ENCODE data around the gene LGALS7.

LGALS7 gene

GRCh38 chr19:38728752-38729541, 44.4 kb downstream of the LGALS7 start:
- Histone ChIP-seq H3K9ac (ENCODE audit: low read length) (no peak overlapping the region), H3K4me2 (ENCODE audit: low read length) (no peak overlapping the region), H3K36me3 (replicated peaks; ENCODE audit: low read depth, low read length) (peaks cover 54% of the 10 kb centered on the region)

DNA sequence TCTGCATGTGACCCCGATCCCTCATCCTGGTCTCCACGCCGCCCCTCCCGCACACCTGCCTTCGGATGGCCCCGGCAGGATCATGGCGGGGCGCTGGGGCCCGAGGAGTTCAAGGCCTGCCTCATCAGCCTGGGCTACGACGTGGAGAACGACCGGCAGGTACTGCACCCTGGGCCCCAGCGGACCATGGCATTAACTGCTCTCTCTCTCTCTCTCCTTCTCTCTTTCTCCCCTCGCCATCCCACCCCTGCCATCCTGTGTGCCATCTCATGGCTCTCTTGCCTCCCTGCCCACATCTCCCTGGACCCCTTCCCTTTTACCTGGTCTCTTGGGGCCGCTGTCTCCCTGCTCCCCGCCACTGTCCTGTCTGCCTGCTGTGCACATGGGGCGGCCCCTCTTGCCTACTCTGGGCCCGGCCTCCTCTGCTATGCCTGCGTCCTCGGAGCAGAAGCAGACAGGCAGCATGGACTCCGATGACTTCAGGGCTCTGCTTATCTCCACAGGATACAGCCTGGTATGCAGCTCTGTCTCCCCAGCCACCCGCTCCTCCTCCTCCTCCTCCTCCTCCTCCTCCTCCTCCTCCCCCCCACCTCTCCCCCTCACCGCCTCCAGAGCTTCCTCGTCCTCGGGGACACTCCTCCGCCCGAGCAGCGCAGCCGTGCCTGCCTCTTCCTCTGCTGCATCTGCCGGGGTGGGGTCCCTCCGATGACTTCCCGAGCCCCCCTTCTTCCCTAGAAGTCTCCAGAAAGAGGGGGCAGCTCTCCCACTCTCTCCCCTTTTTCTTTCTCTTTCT, 45.3 kb downstream of the LGALS7 start:
- Histone ChIP-seq H3K4me1 (ENCODE audit: low read length) (no peaks in the 10 kb centered on the region), H3K27ac (ENCODE audit: low read length) (no peak overlapping the region), H3K4me2 (ENCODE audit: low read length) (no peak overlapping the region), H3K27me3 (ENCODE audit: low read depth, low read length) (no peaks in the 10 kb centered on the region), H3K9ac (ENCODE audit: low read length) (no peak overlapping the region), H3K4me3 (ENCODE audit: low read length) (no peak overlapping the region), H3K9me3 (ENCODE audit: insufficient read depth, low read length) (no peaks in the 10 kb centered on the region), H2AFZ (ENCODE audit: low read depth, low read length) (no peak overlapping the region), H4K20me1 (ENCODE audit: insufficient read depth, low read length) (no peaks in the 10 kb centered on the region), H3K36me3 (replicated peaks; ENCODE audit: low read depth, low read length) (peaks cover 63% of the 10 kb centered on the region), H3K79me2 (ENCODE audit: low read length) (no peaks in the 10 kb centered on the region)
- TF ChIP-seq EZH2phosphoT487 (IDR thresholded peaks at IDR 0.05; ENCODE audit: low read depth), result no peak
- TF ChIP-seq, protein P1, sequence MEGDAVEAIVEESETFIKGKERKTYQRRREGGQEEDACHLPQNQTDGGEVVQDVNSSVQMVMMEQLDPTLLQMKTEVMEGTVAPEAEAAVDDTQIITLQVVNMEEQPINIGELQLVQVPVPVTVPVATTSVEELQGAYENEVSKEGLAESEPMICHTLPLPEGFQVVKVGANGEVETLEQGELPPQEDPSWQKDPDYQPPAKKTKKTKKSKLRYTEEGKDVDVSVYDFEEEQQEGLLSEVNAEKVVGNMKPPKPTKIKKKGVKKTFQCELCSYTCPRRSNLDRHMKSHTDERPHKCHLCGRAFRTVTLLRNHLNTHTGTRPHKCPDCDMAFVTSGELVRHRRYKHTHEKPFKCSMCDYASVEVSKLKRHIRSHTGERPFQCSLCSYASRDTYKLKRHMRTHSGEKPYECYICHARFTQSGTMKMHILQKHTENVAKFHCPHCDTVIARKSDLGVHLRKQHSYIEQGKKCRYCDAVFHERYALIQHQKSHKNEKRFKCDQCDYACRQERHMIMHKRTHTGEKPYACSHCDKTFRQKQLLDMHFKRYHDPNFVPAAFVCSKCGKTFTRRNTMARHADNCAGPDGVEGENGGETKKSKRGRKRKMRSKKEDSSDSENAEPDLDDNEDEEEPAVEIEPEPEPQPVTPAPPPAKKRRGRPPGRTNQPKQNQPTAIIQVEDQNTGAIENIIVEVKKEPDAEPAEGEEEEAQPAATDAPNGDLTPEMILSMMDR (IDR thresholded peaks at IDR 0.05; ENCODE audit: low read depth, low read length), result no peak

More at GRCh38 chr19:38728752-38729541, 44.4 kb downstream of the LGALS7 start:
- Histone ChIP-seq H3K4me1 (ENCODE audit: low read length) (peaks cover under 1% of the 10 kb centered on the region; the same call in 1 of the 2 replicates), H3K4me3 (ENCODE audit: low read length) (no peak overlapping the region), H3K79me2 (ENCODE audit: low read length) (no peaks in the 10 kb centered on the region), H4K20me1 (ENCODE audit: insufficient read depth, low read length) (no peaks in the 10 kb centered on the region), H3K9me3 (ENCODE audit: insufficient read depth, low read length) (no peaks in the 10 kb centered on the region), H3K27me3 (ENCODE audit: low read depth, low read length) (no peaks in the 10 kb centered on the region), H2AFZ (ENCODE audit: low read depth, low read length) (no peak overlapping the region), H3K27ac (ENCODE audit: low read length) (no peak overlapping the region)
- no peak for TF ChIP-seq EZH2phosphoT487 (IDR thresholded peaks at IDR 0.05; ENCODE audit: low read depth)
- TF ChIP-seq, protein P1 (IDR thresholded peaks at IDR 0.05; ENCODE audit: low read depth, low read length), result no peak

DNA sequence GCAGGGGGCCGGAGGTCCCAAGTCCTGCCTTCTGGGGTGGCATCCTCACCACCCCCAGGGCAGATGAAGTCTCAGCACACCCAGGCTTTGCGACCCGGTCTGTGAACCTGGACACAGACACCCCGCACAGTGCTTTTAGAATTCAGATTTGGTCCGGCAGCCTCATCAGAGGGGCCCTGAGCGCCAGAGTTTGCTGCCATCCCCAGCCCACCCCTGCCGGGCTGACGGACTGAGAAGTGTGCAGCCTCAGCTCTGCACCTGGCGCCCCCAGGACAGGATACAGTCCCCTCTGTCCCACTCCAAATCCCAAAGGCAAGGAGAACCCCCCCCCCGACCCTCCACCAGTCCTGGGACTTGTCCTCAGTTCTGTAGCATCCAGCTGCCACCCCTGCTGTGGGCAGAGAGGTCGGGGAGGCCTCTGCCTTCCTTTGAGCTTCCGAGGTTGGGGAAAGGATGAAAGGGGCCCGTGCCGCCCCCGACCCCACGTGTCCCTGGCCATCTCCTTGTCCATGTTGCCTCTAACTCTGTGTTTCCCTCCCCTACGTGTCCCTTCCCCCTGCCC, 45.9 kb downstream of the LGALS7 start:
- H3K4me2 ChIP-seq (ENCODE audit: low read length), result no peak overlapping the region
- H3K9me3 ChIP-seq (ENCODE audit: insufficient read depth, low read length), result no peaks in the 10 kb centered on the region
- TF ChIP-seq, protein P1 (IDR thresholded peaks at IDR 0.05; ENCODE audit: low read depth, low read length), result no peak
- TF ChIP-seq EZH2phosphoT487 (IDR thresholded peaks at IDR 0.05; ENCODE audit: low read depth), result no peak
- H3K9ac ChIP-seq (ENCODE audit: low read length), result no peak overlapping the region
- H3K36me3 ChIP-seq (replicated peaks; ENCODE audit: low read depth, low read length), result peaks cover 67% of the 10 kb centered on the region
- H2AFZ ChIP-seq (ENCODE audit: low read depth, low read length), result no peak overlapping the region
- H3K4me3 ChIP-seq (ENCODE audit: low read length), result no peak overlapping the region
- H3K27ac ChIP-seq (ENCODE audit: low read length), result no peak overlapping the region
- no peaks in the 10 kb centered on the region for H3K79me2 ChIP-seq (ENCODE audit: low read length)
- no peaks in the 10 kb centered on the region for H4K20me1 ChIP-seq (ENCODE audit: insufficient read depth, low read length)
- H3K4me1 ChIP-seq (ENCODE audit: low read length), result no peaks in the 10 kb centered on the region
- H3K27me3 ChIP-seq (ENCODE audit: low read depth, low read length), result no peaks in the 10 kb centered on the region

GRCh38 chr19:38726761-38727301, 46.5 kb downstream of the LGALS7 start:
- no peak overlapping the region for H3K27ac ChIP-seq (ENCODE audit: low read length)

More at GRCh38 chr19:38726761-38727301, 46.5 kb downstream of the LGALS7 start:
- Histone ChIP-seq H3K36me3 (replicated peaks; ENCODE audit: low read depth, low read length) (peaks cover 70% of the 10 kb centered on the region), H3K79me2 (ENCODE audit: low read length) (no peaks in the 10 kb centered on the region), H3K4me2 (ENCODE audit: low read length) (no peak overlapping the region), H4K20me1 (ENCODE audit: insufficient read depth, low read length) (no peaks in the 10 kb centered on the region), H3K27me3 (ENCODE audit: low read depth, low read length) (no peaks in the 10 kb centered on the region), H3K9ac (ENCODE audit: low read length) (no peak overlapping the region), H3K9me3 (ENCODE audit: insufficient read depth, low read length) (no peaks in the 10 kb centered on the region), H3K4me1 (ENCODE audit: low read length) (no peaks in the 10 kb centered on the region), H3K4me3 (ENCODE audit: low read length) (no peak overlapping the region), H2AFZ (ENCODE audit: low read depth, low read length) (no peak overlapping the region)
- TF ChIP-seq, protein P1 (IDR thresholded peaks at IDR 0.05; ENCODE audit: low read depth, low read length), result no peak
- TF ChIP-seq EZH2phosphoT487 (IDR thresholded peaks at IDR 0.05; ENCODE audit: low read depth), result no peak

All from OCI-LY3 (cell line).